Pulmonary artery endothelial cell (primary cell): ENCODE results near the gene CIBAR2. TPM values are rescaled to one million over a fixed set of nuclear protein-coding genes. Genes with fewer than 3 reads are reported as not detected.

Source experiments
- DNase-seq: peaks from one replicate; pipeline ENCODE4 v3.0.0-alpha.2; 2011; ENCODE audit warnings: low read depth, low spot score
- total RNA-seq: library from RNA; depleted of rRNA; stranded (reverse); fragments of >200 nt; gene quantifications from 2 replicates; pipeline ENCODE4 v1.2.3, GENCODE V29; 2014

CIBAR2 gene
- total RNA-seq, 1 donor from 2014 or later = not detected

GRCh38 chr16:85103114-85104079, 8.9 kb downstream of the CIBAR2 start:
- no peak for DNase-seq

GRCh38 chr16:85101956-85102630, 10.2 kb downstream of the CIBAR2 start:
- no peak for DNase-seq

GRCh38 chr16:85100265-85100664, 12.0 kb downstream of the CIBAR2 start:
- DNase-seq = no peak

GRCh38 chr16:85098565-85098964, 13.7 kb downstream of the CIBAR2 start:
- no peak for DNase-seq

GRCh38 chr16:85096921-85097320, 15.4 kb downstream of the CIBAR2 start:
- DNase-seq = no peak

- no peak for DNase-seq
Measured at GRCh38 chr16:85094812-85095211, 17.5 kb downstream of the CIBAR2 start.

- no peak for DNase-seq
Measured at GRCh38 chr16:85094176-85094805, 18.0 kb downstream of the CIBAR2 start.

- no peak for DNase-seq
Measured at GRCh38 chr16:85093705-85094104, 18.6 kb downstream of the CIBAR2 start.

GRCh38 chr16:85092851-85093250, 19.4 kb downstream of the CIBAR2 start:
- no peak for DNase-seq

GRCh38 chr16:85092309-85092708, 20.0 kb downstream of the CIBAR2 start:
- DNase-seq = no peak

GRCh38 chr16:85091522-85091910, 20.8 kb downstream of the CIBAR2 start:
- DNase-seq = no peak

- DNase-seq = no peak
Measured at GRCh38 chr16:85090873-85091521, 21.3 kb downstream of the CIBAR2 start.

GRCh38 chr16:85090181-85090580, 22.1 kb downstream of the CIBAR2 start:
- DNase-seq = no peak

GRCh38 chr16:85089525-85089924, 22.7 kb downstream of the CIBAR2 start:
- no peak for DNase-seq

GRCh38 chr16:85088570-85089199, 23.6 kb downstream of the CIBAR2 start:
- no peak for DNase-seq

- no peak for DNase-seq
Measured at GRCh38 chr16:85087899-85088569, 24.2 kb downstream of the CIBAR2 start.

GRCh38 chr16:85086347-85087291, 25.7 kb downstream of the CIBAR2 start:
- peak; percentile 15 for DNase-seq

- DNase-seq = no peak
Measured at GRCh38 chr16:85085721-85086120, 26.6 kb downstream of the CIBAR2 start.

GRCh38 chr16:85084841-85085510, 27.3 kb downstream of the CIBAR2 start:
- DNase-seq = no peak
